GM21528 (cell line): ENCODE results near the gene FJX1.
"Not testable (repeated sequence)": the region's sequence is repeated elsewhere in the genome, so short reads cannot be mapped to it uniquely, and the experiment has no call there.

Experiments
- ATAC-seq: cut with Tn5 transposase; IDR thresholded peaks from one replicate; pipeline ENCODE4 v1.9.1; 2021; ENCODE audit warnings: mild to moderate bottlenecking, moderate library complexity; ENCODE audit not compliant: unreplicated experiment, low FRiP score

The FJX1 gene

GRCh38 chr11:35662649-35663407 lies 44.6 kb downstream of the FJX1 start, which contains the start of gene TRIM44:
TRIM44 (plus strand) TSS chr11:35662775; CDS start chr11:35663112, 337 bp downstream.
- peak; percentile 94 for ATAC-seq

GRCh38 chr11:35663408-35663702 lies 45.1 kb downstream of the FJX1 start:
- ATAC-seq = no peak

- ATAC-seq = no peak
Measured at GRCh38 chr11:35664977-35665441, 46.7 kb downstream of the FJX1 start.

- ATAC-seq = no peak
Measured at GRCh38 chr11:35667257-35667656, 49.0 kb downstream of the FJX1 start.

GRCh38 chr11:35668350-35668749 lies 50.1 kb downstream of the FJX1 start:
- ATAC-seq = not testable (repeated sequence)
